HG03025 (cell line): Measurements from ENCODE around the gene CAPN15.

Source experiments
- ATAC-seq: cut with Tn5 transposase; IDR thresholded peaks from one replicate; pipeline ENCODE4 v1.9.1; 2021; ENCODE audit warnings: mild to moderate bottlenecking, moderate library complexity; ENCODE audit not compliant: unreplicated experiment, low FRiP score

The CAPN15 gene

DNA sequence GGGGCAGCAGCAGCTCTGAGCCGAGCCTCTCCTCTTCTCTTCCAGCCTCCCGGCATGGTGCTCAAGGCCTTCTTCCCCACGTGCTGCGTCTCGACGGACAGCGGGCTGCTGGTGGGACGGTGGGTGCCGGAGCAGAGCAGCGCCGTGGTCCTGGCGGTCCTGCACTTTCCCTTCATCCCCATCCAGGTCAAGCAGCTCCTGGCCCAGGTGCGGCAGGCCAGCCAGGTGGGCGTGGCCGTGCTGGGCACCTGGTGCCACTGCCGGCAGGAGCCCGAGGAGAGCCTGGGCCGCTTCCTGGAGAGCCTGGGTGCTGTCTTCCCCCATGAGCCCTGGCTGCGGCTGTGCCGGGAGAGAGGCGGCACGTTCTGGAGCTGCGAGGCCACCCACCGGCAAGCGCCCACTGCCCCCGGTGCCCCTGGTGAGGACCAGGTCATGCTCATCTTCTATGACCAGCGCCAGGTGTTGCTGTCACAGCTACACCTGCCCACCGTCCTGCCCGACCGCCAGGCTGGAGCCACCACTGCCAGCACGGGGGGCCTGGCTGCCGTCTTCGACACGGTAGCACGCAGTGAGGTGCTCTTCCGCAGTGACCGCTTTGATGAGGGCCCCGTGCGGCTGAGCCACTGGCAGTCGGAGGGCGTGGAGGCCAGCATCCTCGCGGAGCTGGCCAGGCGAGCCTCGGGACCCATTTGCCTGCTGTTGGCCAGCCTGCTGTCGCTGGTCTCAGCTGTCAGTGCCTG, 46.7 kb downstream of the CAPN15 start:
- no peak for ATAC-seq

GRCh38 chr16:575354-576196, 48.1 kb downstream of the CAPN15 start:
- no peak for ATAC-seq

- no peak for ATAC-seq
Measured at GRCh38 chr16:576197-576822, 48.8 kb downstream of the CAPN15 start.

DNA sequence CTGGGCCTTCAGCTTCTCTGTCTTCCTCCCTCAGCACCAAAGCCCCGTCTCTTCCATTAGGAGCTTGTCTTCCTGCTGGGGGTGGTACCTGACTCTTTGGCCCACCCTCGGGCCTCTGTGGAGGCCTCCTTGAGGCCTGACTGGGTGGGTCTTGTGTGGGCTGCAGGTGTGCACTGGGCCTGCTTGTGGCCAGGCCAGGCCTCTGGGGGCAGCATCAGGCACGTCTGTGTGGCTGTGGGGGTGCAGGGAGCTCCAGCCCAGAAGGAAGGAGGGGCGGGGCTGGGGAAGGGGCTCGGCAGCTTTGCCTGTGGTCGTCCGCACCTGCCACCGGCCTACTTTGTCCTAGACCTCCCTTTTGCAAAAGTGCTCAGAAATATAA, 49.3 kb downstream of the CAPN15 start:
- no peak for ATAC-seq

GRCh38 chr16:577796-578195, 50.3 kb downstream of the CAPN15 start:
- ATAC-seq: no peak

DNA sequence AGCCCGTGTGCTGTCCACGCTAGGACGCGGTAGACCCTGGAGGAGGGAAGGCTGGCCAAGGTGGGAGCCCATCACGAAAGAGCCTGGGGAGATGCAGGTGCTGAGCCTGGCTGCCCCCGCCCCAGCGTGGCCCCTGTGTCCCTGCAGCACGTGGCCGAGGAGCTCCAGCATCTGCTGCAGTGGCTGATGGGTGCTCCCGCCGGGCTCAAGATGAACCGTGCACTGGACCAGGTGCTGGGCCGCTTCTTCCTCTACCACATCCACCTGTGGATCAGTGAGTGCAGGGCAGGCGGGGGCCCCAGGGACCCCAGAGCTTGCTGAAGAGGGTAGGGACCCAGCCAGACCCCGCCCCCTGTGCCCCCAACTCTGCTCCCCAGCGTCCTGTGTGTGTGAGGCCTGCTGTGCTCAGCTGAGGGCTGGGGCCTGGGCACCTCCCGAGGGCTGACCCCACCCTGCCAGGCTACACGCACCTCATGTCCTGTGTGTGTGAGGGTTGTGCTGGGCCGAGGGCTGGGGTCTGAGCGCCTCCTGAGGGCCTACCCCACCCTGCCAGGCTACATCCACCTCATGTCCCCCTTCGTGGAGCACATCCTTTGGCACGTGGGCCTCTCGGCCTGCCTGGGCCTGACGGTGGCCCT, 50.8 kb downstream of the CAPN15 start:
- no peak for ATAC-seq

GRCh38 chr16:578870-579405, 51.4 kb downstream of the CAPN15 start:
- ATAC-seq: no peak

GRCh38 chr16:580141-580945, 52.8 kb downstream of the CAPN15 start:
- ATAC-seq: no peak

GRCh38 chr16:580946-581498, 53.5 kb downstream of the CAPN15 start:
- ATAC-seq: no peak

DNA sequence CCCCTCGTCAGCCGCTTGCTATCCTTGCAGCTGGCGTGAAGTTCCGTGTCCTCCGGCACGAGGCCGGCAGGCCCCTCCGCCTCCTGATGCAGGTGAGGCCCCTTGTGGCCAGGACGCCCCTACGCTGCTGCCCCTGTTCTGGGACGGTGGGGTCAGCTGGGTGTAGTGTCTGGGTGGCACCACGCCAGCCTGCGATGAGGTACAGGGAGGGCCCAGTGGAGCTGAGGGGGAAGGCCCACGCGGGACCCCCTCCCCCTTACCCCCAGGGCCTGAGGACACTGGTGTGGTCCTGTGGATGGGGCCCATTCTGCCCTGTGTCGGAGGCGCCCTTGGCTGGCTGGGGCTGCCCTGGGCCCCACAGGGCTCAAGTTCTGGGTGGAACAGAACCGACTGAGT, 54.7 kb downstream of the CAPN15 start:
- no peak for ATAC-seq

GRCh38 chr16:582614-583331, 55.3 kb downstream of the CAPN15 start:
- ATAC-seq: no peak

- ATAC-seq: no peak
Measured at GRCh38 chr16:583470-583814, 55.9 kb downstream of the CAPN15 start.

DNA sequence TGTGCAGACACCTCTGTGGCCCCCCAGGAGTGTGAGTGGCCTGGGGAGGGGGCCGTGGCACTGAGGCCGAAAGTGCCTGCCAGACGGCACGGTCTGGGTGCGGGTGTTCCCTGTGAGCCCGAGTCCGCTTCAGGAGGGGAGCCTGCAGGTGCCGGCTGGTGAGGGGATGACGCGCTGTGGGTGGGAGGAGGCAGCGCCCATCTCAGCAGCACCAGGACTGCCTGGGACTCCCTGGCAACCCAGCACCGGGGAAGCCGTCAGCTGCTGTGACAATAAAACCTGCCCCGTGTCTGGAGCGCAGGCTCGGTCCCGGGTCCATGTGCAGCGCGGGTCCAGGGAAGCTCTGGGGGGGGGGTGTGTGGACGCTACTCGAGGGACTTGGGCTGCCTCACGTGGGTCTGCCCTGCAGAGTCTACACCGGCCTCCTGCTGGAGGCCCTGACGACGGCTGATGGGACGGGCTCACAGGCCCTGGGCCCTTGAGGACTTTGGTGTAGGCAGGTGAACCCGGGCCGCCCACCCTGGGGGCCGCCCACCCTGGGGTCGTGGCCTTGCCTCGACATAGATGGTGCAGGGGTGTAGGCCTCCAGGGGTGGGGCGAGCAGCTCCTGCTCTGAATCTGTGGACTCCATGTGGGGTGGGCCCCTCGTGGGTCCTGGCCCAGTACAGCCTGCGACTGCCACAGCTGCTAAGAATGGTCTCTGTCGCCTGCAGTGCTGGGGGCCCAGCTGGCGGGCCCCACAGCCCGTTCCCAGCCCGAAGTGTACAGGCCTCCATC, 56.5 kb downstream of the CAPN15 start:
- ATAC-seq: no peak

DNA sequence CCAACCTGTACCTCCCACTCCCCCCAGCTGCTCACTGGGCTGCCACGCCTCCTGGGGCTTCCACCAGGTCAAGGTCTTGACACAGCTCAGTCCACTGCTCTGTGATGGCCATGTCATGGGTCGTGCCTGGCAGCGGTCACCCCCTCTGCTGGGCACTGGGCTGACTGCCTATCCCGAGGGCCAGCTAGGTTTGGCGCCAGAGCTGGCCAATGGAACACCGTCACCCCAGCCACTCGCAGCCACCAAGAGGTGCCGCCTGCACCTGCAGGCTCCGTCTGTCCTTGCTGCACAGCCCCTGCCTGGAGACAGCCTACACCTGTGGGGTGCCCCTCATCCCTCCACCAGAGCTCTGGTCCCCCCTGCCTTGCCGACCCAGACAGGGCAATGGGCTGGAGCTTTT, 57.8 kb downstream of the CAPN15 start:
- ATAC-seq: no peak

- ATAC-seq: no peak
Measured at GRCh38 chr16:586047-586644, 58.6 kb downstream of the CAPN15 start.

- no peak for ATAC-seq
Measured at GRCh38 chr16:586645-587590, 59.4 kb downstream of the CAPN15 start.

GRCh38 chr16:588639-588888, 61.1 kb downstream of the CAPN15 start:
- peak; percentile 5 for ATAC-seq
